GM18505 (cell line): ENCODE measurements around the gene CLASRP.

ENCODE experiments used
- ATAC-seq: cut with Tn5 transposase; IDR thresholded peaks from one replicate; pipeline ENCODE4 v1.9.1; 2021; ENCODE audit not compliant: unreplicated experiment
- POLR2A ChIP-seq: IDR thresholded peaks from 4 replicates; pipeline ENCODE4 v1.6.1; 2011; ENCODE audit warnings: borderline replicate concordance; ENCODE audit not compliant: insufficient read depth, insufficient read length; ENCODE audit errors: extremely low read depth

The CLASRP gene

DNA sequence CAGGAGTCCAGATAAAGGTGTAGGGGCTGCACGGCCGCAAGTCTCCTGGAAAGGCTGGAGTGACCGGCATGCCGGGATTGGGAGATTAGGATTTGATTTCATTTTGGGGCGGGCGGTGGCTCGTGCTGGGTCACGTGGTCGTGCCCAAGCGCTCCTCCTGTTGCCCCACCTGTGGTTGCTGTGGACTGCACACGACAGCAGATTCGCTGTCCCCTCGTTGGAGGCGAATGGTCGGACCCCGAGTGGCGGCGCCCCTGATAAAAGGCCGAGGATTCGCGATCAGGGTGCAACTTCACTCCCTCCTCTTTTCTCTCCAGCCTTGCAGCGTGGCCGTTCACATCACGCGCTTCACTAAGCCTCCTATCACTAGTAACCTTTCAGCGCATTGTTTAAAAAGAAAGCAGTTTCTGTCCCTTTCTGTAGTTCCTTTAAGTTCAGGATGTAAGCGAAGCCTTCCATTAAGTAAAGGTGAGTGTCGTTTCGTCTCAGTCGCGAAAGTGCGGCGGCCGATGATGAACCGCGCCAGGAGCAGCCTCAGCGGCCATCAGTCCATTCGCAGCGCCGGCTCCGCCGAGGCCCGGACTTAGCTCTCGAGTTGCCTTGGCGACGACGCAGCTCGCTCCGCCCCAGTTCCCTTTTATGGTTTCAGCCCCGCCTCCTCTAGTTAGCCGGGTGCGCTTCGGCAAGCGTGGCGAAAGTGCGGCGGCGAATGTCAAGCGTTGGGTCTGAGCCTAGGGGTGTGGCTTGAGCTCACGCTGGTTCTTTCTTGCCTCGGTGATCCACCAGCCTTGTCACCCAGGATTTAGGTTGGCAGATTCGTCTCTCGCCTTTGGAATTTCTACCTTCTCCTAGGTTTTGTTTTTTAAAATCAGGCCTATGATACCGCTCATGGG lies 52.4 kb downstream of the CLASRP start:
- ATAC-seq, result peak; percentile 59
- peak; percentile 78 for TF ChIP-seq POLR2A

DNA sequence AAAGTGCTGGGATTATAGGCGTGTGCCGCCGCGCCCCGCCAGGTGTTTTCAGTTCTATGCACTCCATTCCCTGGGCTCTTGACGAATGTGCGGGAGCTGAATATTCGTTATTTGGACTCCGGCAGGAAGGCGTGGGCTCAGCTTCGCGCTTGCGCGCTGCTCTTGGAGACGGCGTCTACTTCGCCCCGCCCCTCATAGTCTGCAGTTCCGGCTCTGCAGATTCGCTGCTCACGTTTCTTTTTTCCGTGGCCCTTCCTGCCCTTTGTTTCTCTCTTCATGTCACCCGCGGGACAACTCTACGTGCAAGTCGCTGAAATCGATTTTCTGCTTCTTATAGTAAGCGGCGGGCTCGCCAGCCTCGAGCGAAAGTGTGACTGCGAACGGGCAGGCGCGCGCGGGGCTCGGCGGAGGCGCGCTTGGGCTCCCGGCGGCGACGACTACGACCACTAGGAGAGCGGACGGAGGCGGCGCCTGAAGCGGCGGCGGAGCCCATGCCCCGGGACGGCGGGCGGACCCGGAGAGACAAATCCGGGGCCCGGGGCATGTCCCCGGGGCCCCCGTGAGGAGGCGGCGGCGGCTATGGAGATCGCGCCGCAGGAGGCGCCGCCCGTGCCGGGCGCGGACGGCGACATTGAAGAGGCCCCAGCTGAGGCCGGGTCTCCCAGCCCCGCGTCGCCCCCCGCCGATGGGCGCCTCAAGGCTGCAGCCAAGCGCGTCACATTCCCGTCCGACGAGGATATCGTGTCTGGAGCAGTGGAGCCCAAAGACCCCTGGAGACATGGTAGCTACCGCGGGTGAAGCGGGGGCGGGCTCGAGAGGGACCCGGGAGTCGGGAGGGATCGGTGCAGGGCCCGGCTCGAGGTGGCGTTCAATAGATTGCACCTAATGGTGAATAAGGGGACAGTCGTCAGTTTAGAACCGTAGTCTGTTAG lies 54.2 kb downstream of the CLASRP start, which contains the start of gene PPP1R37:
Gene PPP1R37 (plus strand): TSS at position 433 of the 932 bp plus-strand sequence. CDS start 147 bp downstream, at position 580.
- TF ChIP-seq POLR2A, result peak; percentile 38
- ATAC-seq, result peak; percentile 61

DNA sequence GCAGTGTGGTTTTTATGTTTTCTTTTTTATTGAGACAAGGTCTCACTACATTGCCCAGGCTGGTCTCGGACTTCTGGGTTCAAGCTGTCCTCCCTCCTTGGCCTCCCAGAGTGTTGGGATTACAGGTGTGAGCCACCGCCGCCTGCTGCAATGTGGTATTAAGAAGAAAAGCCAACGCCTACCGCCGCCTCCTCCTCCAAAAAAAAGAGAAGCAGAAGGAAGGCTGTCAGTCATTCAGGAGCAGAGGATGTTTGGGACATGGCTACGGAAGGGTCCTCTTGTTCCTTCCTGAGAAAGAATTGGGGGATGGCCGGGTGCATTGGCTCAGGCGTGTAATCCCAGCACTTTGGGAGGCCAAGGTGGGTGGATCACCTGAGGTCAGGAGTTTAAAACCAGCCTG lies 55.3 kb downstream of the CLASRP start:
- no peak for ATAC-seq
- no peak for TF ChIP-seq POLR2A

DNA sequence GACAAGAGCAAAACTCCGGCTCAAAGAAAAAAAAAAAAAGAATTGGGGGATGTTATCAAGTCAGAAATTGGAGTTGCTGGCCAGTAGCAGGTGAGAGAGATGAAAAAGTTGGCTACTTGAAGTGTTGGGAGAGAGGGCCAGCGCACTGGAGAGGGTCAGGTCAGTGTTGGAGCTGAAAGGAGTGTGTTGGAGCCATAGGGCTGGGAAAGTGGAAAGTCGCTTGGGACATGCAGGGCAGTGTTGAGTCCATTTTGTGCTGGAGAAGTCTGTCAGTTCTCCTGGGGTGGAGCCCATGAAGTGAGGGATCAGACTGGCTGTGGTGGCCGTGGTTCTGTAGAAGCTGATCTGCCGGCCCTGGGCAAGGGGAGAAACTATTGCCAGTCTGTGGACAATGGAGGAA lies 55.9 kb downstream of the CLASRP start:
- no peak for ATAC-seq
- no peak for TF ChIP-seq POLR2A

DNA sequence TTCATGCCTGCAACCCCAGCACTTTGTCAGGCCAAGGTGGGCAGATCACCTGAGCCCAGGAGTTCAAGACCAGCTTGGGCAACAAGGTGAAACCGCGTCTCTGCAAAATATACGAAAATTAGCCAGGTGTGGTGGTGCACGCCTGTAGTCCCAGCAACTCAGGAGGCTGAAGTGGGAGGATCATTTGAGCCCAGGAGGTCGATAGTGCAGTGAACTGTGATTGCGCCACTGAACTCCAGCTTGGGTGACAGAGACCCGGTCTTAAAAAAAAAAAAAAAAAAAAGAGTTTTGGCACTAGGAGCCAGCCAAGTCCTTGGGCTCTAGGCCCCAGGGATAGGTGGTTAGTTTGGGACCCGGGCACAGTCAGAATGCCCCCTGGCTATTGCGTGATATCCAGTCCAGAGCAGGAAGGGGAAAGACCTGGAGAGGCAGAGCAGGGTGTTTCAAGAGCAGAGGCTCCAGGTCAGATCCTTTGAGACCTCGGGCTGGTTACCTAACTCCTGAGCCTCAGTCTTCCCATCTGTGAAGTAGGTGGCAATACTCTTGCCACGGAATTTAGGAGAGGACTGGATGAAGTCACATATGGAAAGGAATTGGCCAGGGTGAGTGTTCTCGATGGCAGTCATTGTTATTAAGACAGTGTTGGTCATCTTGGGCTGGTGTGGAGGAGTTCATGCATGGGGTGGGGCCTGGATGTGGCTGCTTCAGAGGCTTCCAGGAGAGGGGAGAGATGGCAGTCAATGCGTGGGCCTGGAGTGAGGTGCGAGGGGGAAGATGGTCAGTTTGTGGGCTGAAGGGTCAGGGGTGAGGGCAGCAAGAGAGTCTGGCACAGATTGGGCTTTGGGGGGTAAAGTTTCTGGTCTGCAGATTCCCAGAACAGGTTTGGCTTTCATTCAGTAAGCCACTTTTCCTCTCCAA lies 56.9 kb downstream of the CLASRP start:
- no peak for ATAC-seq
- TF ChIP-seq POLR2A, result no peak

DNA sequence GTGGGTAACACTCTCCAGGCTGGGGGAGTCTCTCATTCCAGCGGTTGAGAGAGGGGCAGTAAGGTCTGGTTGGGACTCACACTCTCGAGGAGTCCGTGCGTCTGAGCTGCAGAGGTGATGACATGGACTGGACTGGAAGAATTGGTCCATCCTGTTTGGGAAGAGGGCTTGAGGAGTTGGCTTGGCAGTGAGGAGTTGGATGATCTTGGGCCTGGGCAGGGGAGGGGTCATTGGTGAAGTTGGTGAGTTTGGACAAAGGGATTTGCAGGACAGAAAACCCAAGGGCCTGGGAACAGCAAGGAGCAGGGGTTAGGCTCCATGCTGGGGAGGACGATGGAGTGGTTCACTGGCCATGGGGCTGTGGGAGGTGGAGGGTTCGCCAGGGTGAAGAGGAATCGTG lies 57.9 kb downstream of the CLASRP start:
- no peak for TF ChIP-seq POLR2A
- no peak for ATAC-seq

DNA sequence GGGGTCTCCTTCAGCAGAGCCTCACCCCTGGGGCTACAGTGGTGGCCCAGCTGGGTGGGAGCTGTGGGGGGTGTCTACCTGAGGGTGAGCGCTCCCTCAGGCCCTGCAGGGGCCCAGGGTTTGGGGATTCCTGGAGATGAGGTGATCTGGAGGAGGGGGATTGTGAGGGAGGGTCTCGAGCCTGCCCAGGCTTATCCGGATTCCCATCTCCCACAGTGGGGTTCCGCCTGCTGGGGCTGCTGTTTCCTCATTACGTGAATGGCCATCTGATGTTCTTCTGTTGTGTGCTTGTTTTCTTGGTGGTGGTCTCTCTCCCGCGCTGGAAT lies 58.6 kb downstream of the CLASRP start:
- no peak for ATAC-seq
- no peak for TF ChIP-seq POLR2A

DNA sequence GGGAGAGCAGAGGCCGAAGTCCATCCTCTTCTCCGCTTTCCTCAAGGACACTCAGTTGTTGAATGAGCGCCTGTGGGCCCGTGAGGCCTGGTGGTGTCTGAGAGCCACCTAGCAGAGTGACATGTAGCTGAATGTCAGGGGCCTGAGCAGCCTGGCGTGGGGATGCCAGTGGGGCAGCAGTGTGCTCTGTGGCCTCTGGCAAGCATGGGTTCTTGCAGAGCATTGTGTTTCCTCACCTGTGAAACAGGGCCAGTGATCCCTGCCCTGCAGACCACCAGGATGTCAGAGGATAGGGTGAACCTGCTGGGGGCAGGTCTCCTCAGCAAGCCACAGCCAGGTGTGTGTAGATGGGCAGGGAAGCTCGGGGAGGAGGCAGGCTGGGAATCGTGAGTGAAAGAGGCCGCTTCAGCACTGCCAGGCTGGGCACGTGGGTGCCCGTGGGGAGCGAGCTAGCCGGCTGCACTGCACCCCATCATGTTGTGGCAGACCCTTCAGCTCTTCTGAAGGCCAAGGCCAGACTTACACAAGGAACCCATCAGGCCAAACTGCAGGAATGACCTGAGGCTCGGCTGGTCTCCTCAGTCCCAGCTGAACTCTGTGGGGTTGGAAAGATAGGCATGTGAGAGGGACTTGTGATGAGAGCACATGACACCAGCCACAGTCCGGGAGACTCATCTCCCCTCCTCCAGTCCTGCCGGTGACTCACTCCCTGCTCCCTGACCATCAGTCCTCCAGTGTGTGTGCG lies 59.1 kb downstream of the CLASRP start:
- no peak for TF ChIP-seq POLR2A
- ATAC-seq, result no peak

DNA sequence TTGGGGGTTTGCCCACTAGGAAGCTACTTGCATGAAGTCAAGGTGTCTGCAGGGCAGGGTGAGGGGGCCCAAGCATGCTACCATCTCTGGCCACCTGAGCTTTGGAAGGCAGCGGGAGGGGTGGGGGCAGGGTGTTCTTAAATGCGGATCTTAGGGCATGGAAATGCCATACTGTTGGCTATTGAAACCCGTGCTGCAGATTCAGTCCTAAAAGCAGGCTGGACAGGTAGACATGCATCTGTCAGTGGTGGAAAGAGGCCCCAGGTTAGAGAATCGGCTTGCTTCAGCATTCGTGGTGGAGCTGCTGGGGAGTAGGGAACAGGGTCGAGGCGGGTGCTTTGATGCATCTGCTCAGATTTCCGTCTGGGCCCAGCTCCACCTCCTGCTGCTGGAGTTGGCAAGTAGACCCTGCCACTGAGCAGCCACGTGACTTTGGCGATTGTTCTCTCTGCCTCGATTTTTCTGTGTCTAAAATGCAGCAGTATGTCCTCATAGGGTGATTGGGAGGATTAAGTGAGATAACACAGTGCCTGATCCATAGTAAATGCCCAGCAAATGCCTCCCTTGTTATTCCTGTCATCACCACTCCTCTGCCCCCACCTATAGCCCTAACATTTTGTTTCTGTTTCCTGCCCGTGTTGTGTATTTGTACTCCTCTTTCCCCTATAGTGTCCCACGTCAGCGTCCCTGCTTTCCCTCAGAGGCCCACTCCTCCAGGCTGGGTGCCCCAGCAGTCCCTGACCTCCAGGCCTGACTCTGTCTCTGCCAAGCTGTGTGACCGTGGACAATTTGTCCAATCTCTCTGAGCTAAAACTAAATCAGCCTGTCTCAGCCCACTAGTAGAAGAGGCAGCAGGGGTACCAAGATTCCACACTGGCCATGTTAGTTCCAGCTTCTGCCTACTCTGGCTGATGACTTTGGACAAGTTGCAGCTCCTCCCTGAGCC lies 59.9 kb downstream of the CLASRP start:
- no peak for TF ChIP-seq POLR2A
- ATAC-seq, result no peak

DNA sequence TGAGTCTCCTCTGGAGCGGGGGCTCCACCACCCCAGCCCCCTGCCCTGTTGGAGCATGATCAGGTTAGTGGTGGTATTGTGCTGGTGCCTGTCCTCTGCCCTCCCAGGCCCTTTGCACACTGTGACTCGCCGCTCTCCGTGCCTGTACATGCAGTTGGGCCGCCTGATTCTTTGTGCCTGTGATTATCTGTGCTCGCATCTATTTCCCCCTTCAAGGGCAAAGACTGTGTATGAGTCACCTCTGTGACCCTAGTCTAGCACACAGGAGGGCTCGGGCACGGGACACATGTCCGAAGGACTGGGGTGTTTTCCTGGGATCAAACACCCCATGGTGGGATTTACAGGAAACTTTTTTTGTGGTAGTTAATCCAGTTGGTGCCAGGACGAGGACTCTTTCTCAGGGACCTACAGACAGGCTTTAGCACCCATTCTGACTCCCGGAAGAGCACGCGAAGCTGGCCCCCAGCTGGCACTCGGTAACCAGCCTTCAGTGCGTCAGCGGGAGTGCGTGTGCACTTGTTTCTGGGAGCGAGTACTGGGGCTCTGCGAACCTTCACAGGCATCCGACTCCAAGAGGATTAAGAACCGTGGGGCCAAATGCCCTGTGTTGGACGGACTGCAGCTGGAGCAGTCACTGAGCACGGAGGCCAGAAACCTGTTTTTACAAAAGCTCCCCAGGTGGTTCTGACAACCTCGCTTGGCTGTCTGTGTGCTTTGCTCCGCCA lies 60.8 kb downstream of the CLASRP start:
- no peak for TF ChIP-seq POLR2A
- ATAC-seq, result no peak

DNA sequence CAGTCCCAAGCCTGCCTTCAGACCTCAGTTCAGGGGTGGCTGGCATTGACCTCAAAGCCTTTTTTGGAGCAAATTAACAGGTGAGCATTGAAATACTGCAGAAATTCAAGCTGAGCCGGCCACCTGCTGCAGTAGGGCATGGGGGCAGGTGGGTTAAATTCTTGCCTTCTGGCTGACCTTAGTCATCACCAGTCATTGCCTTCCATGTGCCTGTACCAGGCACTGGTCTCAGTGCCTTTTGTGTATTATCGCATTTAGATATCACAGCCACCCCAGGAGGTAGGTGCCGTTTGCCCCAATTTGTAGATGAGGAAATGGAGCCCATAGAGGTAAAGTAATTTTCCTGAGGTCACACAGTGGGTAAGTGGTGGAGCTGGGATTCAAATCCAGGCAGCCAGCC lies 61.4 kb downstream of the CLASRP start:
- ATAC-seq, result no peak
- no peak for TF ChIP-seq POLR2A
